Measurements from ENCODE around the gene SLC22A16. TPM values are rescaled to one million over a fixed set of nuclear protein-coding genes. Genes with fewer than 3 reads are reported as not detected.

SLC22A16 gene
- total and polyA plus RNA-seq, 2 donors (not counting 3 experiments of a cell fraction or from before 2014, with no cell fraction given) = not detected

DNA sequence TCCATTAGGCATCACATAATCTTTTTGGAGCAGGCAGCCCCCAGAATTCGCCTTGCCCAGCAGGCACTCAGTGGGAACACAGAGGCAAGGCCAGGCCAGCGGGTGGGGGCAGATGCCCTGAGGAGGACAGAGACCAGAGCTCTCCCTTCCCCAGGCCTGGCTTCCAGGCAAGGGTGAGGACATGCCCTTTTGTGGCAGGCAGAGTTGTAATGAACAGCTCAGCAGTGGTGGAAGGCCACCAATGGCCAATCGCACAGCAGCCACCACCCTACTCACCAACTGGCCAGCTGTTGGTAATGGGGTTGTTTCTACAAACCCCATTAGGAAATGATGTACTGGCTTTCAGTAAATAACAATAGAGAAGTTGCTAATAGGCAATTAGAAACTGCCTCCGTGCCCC lies 45.7 kb downstream of the SLC22A16 start:
- FAIRE-seq = no peak

More for the DNA sequence above, 45.7 kb downstream of the SLC22A16 start:
- H3K4me2 ChIP-seq (ENCODE audit: insufficient read depth, low read length) = no peak overlapping the region
- H3K36me3 ChIP-seq (ENCODE audit: control insufficient read depth in 2 of 2, extremely low read depth in 1 of 2, insufficient read depth in 2 of 2, low read length in 2 of 2) = no peaks in the 10 kb centered on the region
- H3K79me2 ChIP-seq (ENCODE audit: control insufficient read depth, insufficient read depth, low read length) = no peaks in the 10 kb centered on the region
- intact Hi-C loops (cut with micrococcal nuclease) (no loop called here), dilution Hi-C loops (cut with MboI; ENCODE audit: extremely low pct_ligation_motif_present, low sequenced_read_pairs) (no loop called here)
- no peak overlapping the region for H3K4me3 ChIP-seq (replicated peaks in 1 of 3; ENCODE audit: insufficient read depth in 1 of 3, low read depth in 1 of 3, low read length in 3 of 3)
- no peak overlapping the region for H3K27ac ChIP-seq (ENCODE audit: insufficient read depth, low read depth, low read length)
- no peak for DNase-seq (ENCODE audit: low read depth, low spot score)
- H3K4me1 ChIP-seq (ENCODE audit: control insufficient read depth, extremely low read depth, insufficient read depth, low read length) = no peaks in the 10 kb centered on the region
- ChIA-PET CTCF (no interaction called here), POLR2A (no interaction called here)
- H3K9ac ChIP-seq (replicated peaks; ENCODE audit: extremely low read depth, insufficient read depth, low read length) = no peak overlapping the region
- BruUV-seq (replicated peaks) = no TSS peak
- no peaks in the 10 kb centered on the region for H3K9me1 ChIP-seq (replicated peaks; ENCODE audit: control insufficient read depth, extremely low read depth, insufficient read depth, low read length)
- peaks cover 3% of the 10 kb centered on the region in 2 experiments for H3K27me3 ChIP-seq (ENCODE audit: control insufficient read depth in 2 of 2, insufficient read depth in 2 of 2, low read length in 2 of 2)
- H4K20me1 ChIP-seq (replicated peaks; ENCODE audit: control insufficient read depth, extremely low read depth, insufficient read depth, low read length) = no peaks in the 10 kb centered on the region
- H3K9me3 ChIP-seq (replicated peaks; ENCODE audit: control insufficient read depth, insufficient read depth, low read length) = no peaks in the 10 kb centered on the region
- TF ChIP-seq, protein P1, sequence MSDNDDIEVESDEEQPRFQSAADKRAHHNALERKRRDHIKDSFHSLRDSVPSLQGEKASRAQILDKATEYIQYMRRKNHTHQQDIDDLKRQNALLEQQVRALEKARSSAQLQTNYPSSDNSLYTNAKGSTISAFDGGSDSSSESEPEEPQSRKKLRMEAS (IDR thresholded peaks at IDR 0.05; ENCODE audit: insufficient read depth, insufficient read length) = no peak
- TF ChIP-seq FOS (IDR thresholded peaks at IDR 0.05; ENCODE audit: borderline replicate concordance, insufficient read depth, low read length) (no peak), MYC (IDR thresholded peaks at IDR 0.05; ENCODE audit: low read depth, low read length) (no peak), POLR2A (IDR thresholded peaks at IDR 0.05; ENCODE audit: low read depth, low read length) (no peak), JUN (IDR thresholded peaks at IDR 0.05; ENCODE audit: borderline replicate concordance, insufficient read depth, insufficient read length, low read depth) (no peak), EZH2 (IDR thresholded peaks at IDR 0.05; ENCODE audit: borderline replicate concordance, low read depth, low read length, severe bottlenecking) (no peak), POLR2AphosphoS5 (IDR thresholded peaks at IDR 0.05; ENCODE audit: insufficient read depth, low read depth, low read length) (no peak), GATA2 (IDR thresholded peaks at IDR 0.05; ENCODE audit: insufficient read depth, insufficient read length, low read depth, low read length) (no peak)
- TF ChIP-seq, protein P2, sequence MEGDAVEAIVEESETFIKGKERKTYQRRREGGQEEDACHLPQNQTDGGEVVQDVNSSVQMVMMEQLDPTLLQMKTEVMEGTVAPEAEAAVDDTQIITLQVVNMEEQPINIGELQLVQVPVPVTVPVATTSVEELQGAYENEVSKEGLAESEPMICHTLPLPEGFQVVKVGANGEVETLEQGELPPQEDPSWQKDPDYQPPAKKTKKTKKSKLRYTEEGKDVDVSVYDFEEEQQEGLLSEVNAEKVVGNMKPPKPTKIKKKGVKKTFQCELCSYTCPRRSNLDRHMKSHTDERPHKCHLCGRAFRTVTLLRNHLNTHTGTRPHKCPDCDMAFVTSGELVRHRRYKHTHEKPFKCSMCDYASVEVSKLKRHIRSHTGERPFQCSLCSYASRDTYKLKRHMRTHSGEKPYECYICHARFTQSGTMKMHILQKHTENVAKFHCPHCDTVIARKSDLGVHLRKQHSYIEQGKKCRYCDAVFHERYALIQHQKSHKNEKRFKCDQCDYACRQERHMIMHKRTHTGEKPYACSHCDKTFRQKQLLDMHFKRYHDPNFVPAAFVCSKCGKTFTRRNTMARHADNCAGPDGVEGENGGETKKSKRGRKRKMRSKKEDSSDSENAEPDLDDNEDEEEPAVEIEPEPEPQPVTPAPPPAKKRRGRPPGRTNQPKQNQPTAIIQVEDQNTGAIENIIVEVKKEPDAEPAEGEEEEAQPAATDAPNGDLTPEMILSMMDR (IDR thresholded peaks at IDR 0.05; ENCODE audit: extremely low read depth in 1 of 2, insufficient read depth in 1 of 2, low read depth in 1 of 2, low read length in 2 of 2) = no peak
- no peak overlapping the region for H2AFZ ChIP-seq (ENCODE audit: low read depth, low read length)
